ENCODE data around the gene ZGLP1. TPM values are rescaled to one million over a fixed set of nuclear protein-coding genes. Genes with fewer than 3 reads are reported as not detected.

ZGLP1 gene
- total RNA-seq, 1 experiment from 2014 or later, result 5.0 TPM

DNA sequence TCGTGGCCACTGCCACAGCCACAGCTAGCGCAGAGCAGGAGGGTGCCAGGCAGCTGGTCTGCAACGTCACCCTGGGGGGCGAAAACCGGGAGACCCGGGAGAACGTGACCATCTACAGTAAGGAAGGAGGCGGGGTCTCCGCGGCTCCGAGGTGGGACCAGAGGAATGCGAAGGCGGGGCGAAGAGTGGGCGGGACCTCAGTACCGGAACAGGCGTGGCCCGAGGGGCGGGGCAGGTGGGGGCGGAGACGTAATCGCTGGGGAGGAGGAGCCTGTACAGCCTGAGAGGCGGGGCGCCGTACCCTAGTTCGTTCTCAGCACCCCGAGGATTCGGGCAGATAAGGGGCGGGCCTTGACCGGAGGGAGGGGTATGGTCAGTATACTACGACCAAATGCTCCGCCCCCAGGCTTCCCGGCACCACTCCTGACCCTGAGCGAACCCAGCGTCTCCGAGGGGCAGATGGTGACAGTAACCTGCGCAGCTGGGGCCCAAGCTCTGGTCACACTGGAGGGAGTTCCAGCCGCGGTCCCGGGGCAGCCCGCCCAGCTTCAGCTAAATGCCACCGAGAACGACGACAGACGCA, 17.3 kb downstream of the ZGLP1 start:
- Histone ChIP-seq H3K27me3 (ENCODE audit: insufficient read depth, low read length) (no peaks in the 10 kb centered on the region), H3K4me3 (replicated peaks in 1 of 2; ENCODE audit: low read depth in 1 of 2, low read length in 2 of 2) (peak overlapping the region; percentile 77 to 91), H3K9me3 (ENCODE audit: control insufficient read depth in 1 of 2, insufficient read depth in 1 of 2, low read depth in 1 of 2, low read length in 2 of 2) (no peaks in the 10 kb centered on the region), H3K4me2 (ENCODE audit: low read length) (peak overlapping the region; percentile 100), H3K27ac (ENCODE audit: low read depth, low read length) (peak overlapping the region; percentile 76), H3K9ac (ENCODE audit: low read length) (peak overlapping the region; percentile 94), H3K4me1 (ENCODE audit: control insufficient read depth in 1 of 2, insufficient read depth in 2 of 2, low read length in 2 of 2) (peaks cover 13 to 48% of the 10 kb centered on the region in 2 experiments), H3K36me3 (ENCODE audit: control insufficient read depth in 1 of 2, insufficient read depth in 2 of 2, low read length in 2 of 2) (peaks cover 2 to 23% of the 10 kb centered on the region in 2 experiments; a peak in 2 of 4 replicates), H3K9me2 (ENCODE audit: insufficient read depth) (no peaks in the 10 kb centered on the region), H2AFZ (ENCODE audit: low read depth, low read length, poor library complexity, severe bottlenecking) (no peak overlapping the region), H4K20me1 (ENCODE audit: insufficient read depth) (no peaks in the 10 kb centered on the region), H3K79me2 (ENCODE audit: insufficient read depth, low read length) (peaks cover 16% of the 10 kb centered on the region; the same call in 1 of the 2 replicates)
- POLR2A ChIA-PET, result no interaction called here
- CTCF ChIA-PET, result interaction anchor here (0.6 kb wide), 1 partner anchor 34 kb away, joined by 4 read pairs; no protein-coding TSS in a partner anchor
- BruUV-seq (replicated peaks), result no TSS peak
- TF ChIP-seq EGR1 (IDR thresholded peaks at IDR 0.05; ENCODE audit: low read depth) (peak; percentile 79), POLR2A (IDR thresholded peaks at IDR 0.05; ENCODE audit: borderline replicate concordance, extremely low read depth, insufficient read depth, insufficient read length) (no peak), POLR2AphosphoS5 (IDR thresholded peaks at IDR 0.05; ENCODE audit: low read depth, low read length) (peak; percentile 50)
- intact Hi-C loops (cut with micrococcal nuclease), result no loop called here
- ATAC-seq (peak; percentile 45), DNase-seq (ENCODE audit: low read depth, low spot score) (peak; percentile 71)
- RAD21 ChIA-PET (ENCODE audit: low non-redundant PET in 1 of 2, low total read pairs in 2 of 2, uncharacterized antibody in 2 of 2, unreplicated experiment in 2 of 2), result no interaction called here

DNA sequence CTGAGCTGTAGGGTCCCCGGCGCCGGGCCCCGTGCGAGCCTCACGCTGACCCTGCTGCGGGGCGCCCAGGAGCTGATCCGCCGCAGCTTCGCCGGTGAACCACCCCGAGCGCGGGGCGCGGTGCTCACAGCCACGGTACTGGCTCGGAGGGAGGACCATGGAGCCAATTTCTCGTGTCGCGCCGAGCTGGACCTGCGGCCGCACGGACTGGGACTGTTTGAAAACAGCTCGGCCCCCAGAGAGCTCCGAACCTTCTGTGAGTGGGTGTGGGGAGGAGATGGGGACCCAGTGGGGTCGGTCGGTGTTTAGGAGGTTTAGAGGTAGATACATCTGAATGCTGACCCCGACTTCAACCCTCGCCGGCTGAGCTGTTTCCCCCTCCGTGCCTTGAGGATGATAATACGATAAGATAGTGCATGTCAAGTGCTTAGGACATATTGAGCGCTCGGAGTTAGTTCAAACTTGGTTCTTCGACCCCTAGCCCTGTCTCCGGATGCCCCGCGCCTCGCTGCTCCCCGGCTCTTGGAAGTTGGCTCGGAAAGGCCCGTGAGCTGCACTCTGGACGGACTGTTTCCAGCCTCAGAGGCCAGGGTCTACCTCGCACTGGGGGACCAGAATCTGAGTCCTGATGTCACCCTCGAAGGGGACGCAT, 17.9 kb downstream of the ZGLP1 start:
- Histone ChIP-seq H3K27ac (ENCODE audit: low read depth, low read length) (peak overlapping the region; percentile 76), H3K4me3 (replicated peaks in 1 of 2; ENCODE audit: low read depth in 1 of 2, low read length in 2 of 2) (peak overlapping the region; percentile 77 to 91), H3K9me3 (ENCODE audit: control insufficient read depth in 1 of 2, insufficient read depth in 1 of 2, low read depth in 1 of 2, low read length in 2 of 2) (no peaks in the 10 kb centered on the region), H3K9ac (ENCODE audit: low read length) (peak overlapping the region; percentile 94), H3K4me2 (ENCODE audit: low read length) (peak overlapping the region; percentile 100), H3K36me3 (ENCODE audit: control insufficient read depth in 1 of 2, insufficient read depth in 2 of 2, low read length in 2 of 2) (peaks cover 2 to 23% of the 10 kb centered on the region in 2 experiments; a peak in 2 of 4 replicates), H4K20me1 (ENCODE audit: insufficient read depth) (no peaks in the 10 kb centered on the region), H3K27me3 (ENCODE audit: insufficient read depth, low read length) (no peaks in the 10 kb centered on the region), H3K9me2 (ENCODE audit: insufficient read depth) (no peaks in the 10 kb centered on the region), H3K4me1 (ENCODE audit: control insufficient read depth in 1 of 2, insufficient read depth in 2 of 2, low read length in 2 of 2) (peaks cover 13 to 49% of the 10 kb centered on the region in 2 experiments), H2AFZ (ENCODE audit: low read depth, low read length, poor library complexity, severe bottlenecking) (no peak overlapping the region), H3K79me2 (ENCODE audit: insufficient read depth, low read length) (peaks cover 16% of the 10 kb centered on the region; the same call in 1 of the 2 replicates)
- TSS peak; percentile 31 for BruUV-seq (replicated peaks)
- intact Hi-C loops (cut with micrococcal nuclease), result no loop called here
- ChIA-PET POLR2A (interaction anchor here (0.6 to 0.7 kb wide), 2 partner anchors 42 to 43 kb away, joined by 3 to 4 read pairs; partner anchors contain the start of gene RAVER1), CTCF (interaction anchor here (0.6 to 1.0 kb wide), 5 partner anchors 33 to 126 kb away, joined by 3 to 4 read pairs (median 3); no protein-coding TSS in a partner anchor), RAD21 (ENCODE audit: low non-redundant PET in 1 of 2, low total read pairs in 2 of 2, uncharacterized antibody in 2 of 2, unreplicated experiment in 2 of 2) (no interaction called here)
- ATAC-seq (peak; percentile 0; the same call in 1 of the 2 replicates), DNase-seq (ENCODE audit: low read depth, low spot score) (no peak)
- TF ChIP-seq POLR2A (IDR thresholded peaks at IDR 0.05; ENCODE audit: borderline replicate concordance, extremely low read depth, insufficient read depth, insufficient read length), result no peak
- TF ChIP-seq SRF (IDR thresholded peaks at IDR 0.05; ENCODE audit: low read depth), result no peak
- no peak for TF ChIP-seq EZH2phosphoT487 (IDR thresholded peaks at IDR 0.05; ENCODE audit: borderline replicate concordance)
- TF ChIP-seq ELF1 (IDR thresholded peaks at IDR 0.05; ENCODE audit: borderline replicate concordance, low read depth), result no peak
- TF ChIP-seq FOSL1 (IDR thresholded peaks at IDR 0.05; ENCODE audit: low read depth), result no peak
- TF ChIP-seq RAD21 (IDR thresholded peaks at IDR 0.05; ENCODE audit: low read depth), result no peak
- TF ChIP-seq, protein P1, sequence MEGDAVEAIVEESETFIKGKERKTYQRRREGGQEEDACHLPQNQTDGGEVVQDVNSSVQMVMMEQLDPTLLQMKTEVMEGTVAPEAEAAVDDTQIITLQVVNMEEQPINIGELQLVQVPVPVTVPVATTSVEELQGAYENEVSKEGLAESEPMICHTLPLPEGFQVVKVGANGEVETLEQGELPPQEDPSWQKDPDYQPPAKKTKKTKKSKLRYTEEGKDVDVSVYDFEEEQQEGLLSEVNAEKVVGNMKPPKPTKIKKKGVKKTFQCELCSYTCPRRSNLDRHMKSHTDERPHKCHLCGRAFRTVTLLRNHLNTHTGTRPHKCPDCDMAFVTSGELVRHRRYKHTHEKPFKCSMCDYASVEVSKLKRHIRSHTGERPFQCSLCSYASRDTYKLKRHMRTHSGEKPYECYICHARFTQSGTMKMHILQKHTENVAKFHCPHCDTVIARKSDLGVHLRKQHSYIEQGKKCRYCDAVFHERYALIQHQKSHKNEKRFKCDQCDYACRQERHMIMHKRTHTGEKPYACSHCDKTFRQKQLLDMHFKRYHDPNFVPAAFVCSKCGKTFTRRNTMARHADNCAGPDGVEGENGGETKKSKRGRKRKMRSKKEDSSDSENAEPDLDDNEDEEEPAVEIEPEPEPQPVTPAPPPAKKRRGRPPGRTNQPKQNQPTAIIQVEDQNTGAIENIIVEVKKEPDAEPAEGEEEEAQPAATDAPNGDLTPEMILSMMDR (IDR thresholded peaks at IDR 0.05 in 2 of 3, conservative IDR thresholded peaks at IDR 0.05 in 1 of 3; ENCODE audit: borderline replicate concordance in 1 of 3, insufficient read depth in 1 of 3, low read depth in 2 of 3, low read length in 2 of 3), result no peak
- TF ChIP-seq, protein P2, sequence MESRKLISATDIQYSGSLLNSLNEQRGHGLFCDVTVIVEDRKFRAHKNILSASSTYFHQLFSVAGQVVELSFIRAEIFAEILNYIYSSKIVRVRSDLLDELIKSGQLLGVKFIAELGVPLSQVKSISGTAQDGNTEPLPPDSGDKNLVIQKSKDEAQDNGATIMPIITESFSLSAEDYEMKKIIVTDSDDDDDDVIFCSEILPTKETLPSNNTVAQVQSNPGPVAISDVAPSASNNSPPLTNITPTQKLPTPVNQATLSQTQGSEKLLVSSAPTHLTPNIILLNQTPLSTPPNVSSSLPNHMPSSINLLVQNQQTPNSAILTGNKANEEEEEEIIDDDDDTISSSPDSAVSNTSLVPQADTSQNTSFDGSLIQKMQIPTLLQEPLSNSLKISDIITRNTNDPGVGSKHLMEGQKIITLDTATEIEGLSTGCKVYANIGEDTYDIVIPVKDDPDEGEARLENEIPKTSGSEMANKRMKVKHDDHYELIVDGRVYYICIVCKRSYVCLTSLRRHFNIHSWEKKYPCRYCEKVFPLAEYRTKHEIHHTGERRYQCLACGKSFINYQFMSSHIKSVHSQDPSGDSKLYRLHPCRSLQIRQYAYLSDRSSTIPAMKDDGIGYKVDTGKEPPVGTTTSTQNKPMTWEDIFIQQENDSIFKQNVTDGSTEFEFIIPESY (IDR thresholded peaks at IDR 0.05; ENCODE audit: extremely low read depth, insufficient replicate concordance, low read length), result no peak

All from HCT116 (cell line).